ENCODE measurements around the gene ABHD5.

The ABHD5 gene

DNA sequence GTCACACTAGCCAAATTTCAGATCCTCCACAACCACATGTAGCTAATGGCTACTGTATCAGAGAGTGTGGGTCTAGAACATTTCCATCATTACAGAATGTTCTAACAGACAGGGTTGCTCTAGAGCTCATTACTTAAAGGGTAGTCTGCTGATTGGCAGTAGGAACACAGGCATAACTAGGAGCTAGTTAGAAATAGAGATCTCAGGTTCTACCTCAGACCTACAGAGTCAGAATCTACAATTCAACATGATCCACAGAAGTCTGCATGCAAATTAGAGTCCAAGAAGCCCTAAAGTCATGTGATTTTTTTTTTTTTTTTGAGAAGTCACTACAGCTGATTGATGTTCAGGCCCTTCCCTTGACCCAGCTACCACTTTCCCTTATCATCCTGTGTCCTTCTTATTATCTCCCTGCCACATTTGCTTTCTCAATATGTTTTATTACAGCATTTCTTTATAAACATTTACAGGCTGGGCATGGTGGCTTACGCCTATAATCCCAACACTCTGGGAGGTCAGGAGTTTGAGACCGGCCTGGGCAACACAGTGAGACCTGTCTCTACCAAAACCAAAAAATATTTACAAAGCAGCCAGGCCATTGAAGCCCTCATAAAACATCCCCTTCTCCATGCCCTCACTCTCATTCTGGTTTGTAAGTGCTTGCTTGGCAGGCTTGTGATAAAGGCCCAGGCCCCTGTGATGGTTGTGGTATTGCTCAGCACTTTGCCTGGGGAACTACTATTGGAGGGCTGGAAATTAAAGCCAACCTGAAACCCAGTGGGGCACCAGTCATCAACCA lies 3.8 kb upstream of the ABHD5 start:
- no peak for DNase-seq

DNA sequence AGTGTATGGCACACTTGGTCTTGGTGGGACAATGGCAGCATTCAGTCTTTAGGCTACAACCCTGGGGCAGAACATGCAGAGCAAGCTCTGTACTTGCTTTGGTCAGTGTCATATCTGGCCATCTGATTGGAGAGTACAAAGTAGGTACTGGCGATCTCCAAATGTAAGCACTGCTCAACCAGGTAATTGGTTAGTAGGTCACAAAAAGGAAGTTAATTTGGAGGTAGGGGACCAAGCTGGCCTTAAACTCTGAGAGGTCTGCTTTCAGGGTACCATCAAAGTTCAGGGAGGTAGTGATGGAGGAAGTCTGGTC lies 3.3 kb upstream of the ABHD5 start:
- DNase-seq = no peak

DNA sequence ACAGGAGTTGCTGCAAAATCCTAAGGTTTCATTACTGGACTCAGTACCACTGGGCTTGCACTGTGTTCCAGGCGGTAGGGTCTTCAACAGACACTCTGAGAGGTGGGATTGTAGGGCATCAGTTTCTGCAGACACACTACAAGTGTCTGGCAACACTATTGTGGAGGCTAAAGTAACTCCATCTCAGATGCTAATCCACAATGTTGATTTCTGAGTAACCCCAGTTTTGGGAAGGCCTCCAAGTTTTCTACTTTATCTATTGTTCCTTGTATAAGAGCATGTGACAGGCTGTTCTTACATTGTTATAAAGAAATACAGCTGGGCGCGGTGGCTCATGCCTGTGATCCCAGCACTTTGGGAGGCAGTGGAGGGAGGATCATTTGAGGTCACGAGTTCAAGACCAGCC lies 2.5 kb upstream of the ABHD5 start:
- no peak for DNase-seq

DNA sequence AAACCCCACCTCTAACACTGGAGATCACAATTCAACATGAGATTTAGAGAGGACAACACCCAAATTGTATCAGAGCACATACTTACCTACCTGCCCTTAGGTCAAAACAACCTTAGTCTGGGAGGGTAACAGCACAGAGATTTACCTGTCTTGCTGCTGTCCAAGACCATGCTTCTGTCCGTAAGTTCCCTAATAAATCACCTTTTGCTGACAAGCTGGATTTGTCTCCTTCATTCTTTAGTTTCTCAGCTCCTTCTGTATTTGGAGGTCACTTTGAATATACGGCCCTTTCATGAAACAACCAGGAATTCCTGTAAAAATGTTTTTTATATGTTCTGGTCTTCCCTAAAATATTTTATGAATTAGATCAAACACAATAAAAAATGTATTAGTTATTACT lies 1.6 kb upstream of the ABHD5 start:
- no peak for DNase-seq

DNA sequence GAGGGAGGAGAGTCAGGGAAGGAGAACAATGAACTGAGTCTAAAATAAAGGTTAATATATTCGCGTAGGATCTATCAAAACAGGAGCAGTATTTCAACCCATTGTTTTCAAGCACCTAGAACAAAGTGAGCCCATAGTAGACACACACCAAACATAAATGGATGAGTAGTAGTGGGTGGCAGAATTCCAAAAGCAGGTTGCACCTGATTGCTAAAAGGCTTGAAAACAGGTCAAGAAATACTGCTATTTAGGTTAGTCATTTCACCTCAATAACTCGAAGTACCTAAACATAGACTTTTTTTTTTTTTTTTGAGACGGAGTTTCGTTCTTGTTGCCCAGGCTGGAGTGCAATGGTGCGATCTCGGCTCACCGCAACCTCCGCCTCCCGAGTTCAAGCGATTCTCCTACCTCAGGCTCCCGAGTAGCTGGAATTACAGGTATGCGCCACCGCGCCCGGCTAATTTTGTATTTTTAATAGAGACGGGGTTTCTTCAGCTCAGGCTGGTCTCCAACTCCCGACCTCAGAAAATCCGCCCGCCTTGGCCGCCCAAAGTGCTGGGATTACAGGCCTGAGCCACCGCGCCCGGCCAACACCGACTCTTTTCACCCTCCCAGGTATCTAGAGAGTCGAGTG lies 855 bp upstream of the ABHD5 start:
- DNase-seq = peak; percentile 9

DNA sequence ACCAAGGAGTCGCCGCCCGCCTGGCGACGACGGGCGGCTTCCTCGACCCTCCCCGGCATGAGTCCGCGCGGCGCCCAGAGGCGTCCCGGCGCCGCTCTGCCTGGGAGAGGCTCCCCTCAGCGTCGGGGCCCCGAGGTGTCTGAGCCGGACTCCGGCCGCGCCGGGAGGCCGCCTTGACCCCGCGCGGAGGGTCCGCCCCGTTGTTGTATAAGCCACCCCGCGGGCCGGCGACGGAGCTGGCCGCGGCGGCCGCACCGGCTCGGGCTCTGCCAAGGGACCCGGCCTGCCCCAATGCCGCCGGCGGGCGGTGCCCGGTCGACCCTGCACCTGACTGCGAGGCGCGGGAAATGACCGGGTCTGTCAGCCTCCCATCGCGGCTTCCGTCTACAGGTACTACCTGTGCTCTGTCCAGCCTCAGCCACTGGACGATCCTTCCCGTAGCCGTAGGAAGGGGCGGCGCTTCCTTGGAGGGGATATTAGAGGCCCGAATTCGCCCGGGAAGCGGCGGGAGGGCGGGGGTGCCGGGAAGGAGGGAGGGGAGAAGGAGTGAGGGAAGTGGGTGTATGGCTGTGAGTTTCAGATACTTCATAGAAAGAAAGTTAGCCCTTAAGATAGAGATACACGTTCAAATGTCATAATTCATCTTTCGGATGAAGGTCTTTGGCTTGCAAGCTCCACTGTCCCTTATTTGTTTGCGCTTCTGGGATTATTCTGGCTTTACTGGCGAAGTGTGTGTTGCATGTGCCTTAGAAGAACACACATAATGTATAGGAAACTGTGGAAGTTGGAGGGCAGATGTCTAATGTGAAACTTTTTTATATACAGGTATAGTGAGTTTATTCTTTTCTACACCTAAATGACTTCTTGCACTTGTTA lies 620 bp downstream of the ABHD5 start:
- peak; percentile 63 for DNase-seq

DNA sequence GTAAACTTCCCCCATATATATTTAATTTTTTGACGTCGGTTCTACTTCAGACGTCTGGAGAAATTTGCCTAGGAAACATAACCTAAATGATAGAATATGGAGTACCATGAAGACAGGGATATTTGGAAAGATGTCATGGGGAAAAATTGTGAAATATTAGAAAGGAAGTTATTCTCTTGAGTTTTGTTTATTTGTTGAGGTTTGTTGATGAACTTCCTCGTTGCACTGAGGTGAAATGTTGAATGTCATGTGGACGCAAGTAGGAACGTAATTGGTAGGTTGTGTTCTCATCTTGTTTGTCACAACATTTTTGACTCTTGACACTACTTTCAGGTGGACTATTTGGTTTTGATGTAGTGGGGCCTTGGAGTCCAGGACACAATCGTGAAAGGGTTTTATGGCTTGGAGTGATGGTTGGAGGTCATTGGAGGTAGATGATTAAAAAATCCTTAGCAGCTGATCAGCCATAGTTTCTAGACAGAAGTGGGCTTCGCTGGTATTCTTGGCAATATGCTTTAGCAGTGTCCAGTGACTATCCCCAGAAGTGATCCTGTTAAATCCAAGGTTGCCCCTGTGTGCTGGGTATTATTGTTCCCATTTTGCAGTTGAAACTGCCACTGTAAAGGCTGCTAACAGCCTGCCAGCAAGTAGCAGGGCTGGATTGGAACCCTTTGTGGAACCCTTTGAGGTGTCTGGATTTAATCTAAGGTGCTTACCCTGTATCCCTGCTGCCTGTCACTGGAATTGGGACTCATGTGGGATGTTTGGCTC lies 1.5 kb downstream of the ABHD5 start:
- DNase-seq = no peak

DNA sequence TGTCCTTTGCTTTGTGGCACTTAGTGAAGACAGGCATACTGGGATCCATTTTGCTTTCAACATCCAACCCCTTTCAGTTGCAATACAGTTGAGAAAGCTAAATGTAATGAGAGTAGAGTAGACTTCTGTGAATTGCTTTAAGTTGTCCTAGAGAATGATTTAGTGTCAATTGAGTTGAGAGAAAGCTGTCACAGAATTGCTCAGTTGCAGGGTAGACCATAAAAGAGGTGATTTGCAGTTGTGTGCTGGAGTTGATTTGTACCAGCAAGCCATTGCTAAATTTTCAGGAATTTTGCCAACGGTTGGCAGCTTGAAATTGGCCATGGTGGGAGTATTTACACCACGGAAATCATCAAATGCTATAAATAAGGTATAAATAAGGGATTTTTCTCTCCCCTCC lies 2.2 kb downstream of the ABHD5 start:
- no peak for DNase-seq

DNA sequence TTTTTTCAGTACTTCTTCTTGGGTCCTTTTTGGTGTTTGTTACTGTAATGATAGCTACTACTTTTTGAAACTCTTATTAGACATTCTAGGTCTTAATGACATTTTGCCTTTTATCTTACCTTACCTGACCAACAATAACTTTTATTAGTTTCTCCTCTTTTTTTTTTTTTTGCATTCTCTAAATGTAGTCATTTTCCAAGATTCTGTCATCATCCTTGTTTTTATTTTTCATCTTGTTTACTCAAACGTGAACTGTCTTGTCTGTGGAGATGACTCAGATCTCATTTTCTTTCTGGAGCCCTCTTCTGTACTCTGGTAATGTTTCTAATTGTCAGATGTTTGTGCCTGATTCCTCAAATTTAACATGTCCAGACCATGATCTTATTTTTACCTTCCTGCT lies 2.9 kb downstream of the ABHD5 start:
- no peak for DNase-seq

DNA sequence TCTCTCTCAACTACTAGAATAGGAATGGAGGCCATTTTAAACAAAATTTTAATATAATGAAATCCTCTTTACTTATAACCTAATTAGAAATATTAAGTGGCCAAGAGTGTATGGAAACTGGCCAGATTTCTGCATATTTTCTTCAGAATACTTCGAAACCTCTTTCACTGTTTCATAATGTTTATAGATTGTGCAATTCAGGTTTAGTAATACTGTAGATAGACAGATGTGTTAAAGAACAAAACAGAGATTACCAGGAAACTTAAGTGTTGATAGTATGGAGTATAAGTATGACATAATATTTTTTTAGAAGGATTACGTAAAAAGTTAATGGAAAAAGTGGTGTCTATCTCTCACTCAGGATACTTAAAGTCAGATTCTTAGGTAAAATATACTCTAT lies 4.7 kb downstream of the ABHD5 start:
- DNase-seq = no peak

DNA sequence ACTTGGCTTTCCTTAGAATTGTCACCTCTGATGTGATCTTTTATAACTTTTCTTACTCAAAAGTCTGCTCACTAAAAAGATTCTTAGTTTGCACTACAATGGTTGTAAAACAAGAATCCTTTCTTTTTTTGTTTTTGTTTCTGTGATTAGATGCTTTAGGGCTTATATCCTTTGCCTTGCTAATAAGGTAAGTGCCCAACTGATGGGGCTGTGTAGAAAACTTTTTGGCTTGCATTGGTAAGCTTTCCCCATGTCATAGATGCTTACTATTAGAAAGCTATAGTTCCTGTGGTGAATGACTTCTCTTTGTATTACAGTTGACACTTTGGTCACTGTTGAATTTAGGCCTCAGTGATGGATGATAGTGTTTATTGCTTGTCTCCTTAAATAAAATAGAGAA lies 5.1 kb downstream of the ABHD5 start:
- DNase-seq = no peak

DNA sequence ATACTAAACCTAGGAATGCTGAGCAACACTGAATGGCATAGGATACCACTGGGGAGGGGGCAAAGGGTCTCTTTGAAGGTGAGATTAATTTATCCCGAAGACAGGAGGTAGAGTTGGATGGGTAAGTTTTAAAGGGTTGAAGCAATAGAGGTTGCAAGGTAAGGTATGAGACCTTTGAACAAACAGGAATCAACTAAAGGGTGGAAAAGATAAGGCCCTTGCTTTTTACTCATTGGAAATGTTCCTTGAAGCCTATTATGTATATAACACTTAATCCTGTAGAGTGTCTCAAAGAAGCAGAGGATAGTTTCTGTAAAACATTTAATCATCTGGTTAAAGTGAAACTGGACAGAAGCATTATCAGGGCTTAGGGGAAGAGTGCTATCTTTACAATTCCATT lies 5.7 kb downstream of the ABHD5 start:
- DNase-seq = no peak

DNA sequence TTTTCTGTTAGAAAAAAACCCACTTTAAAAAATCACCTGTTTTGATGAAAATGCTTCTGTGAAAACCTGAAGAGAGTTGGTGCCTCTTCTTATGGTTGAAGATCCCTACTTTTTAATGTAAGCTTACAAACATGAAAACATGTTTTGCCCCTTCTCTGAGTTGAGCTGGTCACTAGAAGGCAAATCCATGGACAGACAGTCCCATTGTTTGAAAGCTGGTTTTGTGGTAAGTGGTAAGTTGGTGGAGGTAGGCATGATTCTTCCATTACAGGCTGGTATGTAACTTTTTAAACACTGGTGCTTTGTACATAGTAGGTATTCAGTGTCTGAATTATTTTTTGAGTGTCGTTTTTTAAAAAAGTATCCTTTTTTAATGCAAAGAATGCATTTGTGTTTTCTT lies 6.1 kb downstream of the ABHD5 start:
- no peak for DNase-seq

DNA sequence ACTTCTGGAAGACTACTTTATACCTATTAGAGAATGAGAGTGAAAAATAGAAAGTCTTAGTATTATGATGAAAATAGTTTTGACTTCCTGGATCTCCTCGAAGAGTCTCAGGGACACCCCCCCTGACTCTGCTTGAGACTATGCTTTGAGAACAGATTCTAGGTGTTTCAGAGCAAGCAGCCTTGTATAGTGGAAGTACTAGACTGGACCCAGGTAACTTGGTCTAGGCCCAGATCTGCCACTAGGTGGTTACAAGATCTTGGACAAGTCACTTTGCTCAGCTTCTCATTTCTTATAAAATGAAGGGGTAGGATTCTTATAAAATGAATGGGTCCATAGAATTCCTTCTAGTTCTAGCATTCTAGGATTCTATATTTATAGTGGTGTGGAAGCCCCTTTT lies 9.1 kb downstream of the ABHD5 start:
- peak; percentile 24 for DNase-seq

DNA sequence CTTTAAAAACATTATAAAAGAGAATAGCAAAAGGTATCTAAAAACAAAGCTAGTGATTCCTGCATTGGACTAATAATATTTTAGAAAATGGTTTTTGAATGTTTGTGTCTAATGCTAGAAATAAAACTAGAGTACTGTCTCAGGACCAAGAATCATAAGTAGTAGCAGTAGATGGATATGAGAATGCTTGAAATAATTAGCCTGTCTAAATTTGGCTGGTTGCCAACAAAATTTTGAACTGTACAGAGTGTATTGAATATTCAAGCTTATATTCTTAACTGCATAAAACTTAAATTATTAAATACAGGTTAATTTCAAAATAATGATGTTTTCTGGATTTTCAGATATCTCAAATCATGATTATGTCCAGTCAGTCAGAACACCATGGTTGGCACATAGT lies 14.0 kb downstream of the ABHD5 start:
- no peak for DNase-seq

DNA sequence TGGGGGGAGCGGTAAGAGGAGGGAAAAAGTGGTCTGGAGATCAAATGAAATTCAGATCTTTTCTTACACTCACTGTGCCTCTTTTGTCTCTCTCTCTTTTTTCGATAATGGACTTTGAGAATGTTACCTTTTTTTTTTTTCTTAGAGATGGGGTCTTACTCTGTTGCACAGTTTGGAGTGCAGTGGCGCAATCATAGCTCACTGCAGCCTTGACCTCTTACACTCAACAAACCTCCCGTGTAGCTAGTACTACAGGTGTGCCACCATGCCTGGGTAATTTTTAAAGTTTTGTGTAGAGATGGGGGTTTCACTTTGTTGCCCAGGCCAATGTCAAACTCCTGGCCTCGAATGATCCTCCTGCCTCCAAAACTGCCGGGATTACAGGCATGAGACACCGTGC lies 15.6 kb downstream of the ABHD5 start:
- DNase-seq = no peak

DNA sequence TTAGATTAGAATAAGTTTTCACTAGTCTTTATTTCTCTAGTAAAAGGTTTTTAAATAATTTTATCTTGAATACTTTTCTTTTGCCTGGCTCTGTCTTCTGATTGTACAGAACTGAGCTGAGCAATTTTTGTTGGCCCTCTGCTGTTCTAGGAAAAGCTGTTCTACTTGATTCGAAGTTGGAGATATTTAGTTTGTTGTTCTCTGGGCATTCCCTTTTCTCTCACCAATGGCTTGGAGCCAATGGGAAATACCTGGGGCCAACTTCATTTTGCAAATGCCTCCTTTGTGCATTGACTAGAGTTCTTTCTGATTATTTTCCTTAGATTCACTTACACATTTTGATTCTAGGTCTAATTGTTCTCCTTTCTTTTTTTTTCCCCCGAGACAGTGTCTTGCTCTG lies 16.5 kb downstream of the ABHD5 start:
- DNase-seq = no peak

DNA sequence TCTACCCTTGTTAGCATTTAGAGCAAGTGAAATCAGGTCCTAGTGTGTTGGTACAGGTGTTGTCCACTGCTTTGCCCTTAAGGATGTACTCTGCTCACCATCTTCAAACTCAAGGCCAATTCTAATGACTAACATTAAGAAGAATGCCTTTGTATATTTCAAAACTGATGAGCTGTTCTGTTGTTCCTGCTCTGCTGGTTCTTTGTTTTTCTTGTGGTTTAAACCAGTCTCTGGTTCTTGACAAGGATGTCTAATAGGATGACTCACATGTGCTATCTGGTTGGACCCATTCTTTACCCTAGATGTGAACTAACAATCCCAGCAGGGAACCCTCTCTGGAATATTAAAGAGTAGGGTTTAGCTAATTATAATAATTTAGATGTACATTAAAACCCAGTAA lies 17.3 kb downstream of the ABHD5 start:
- no peak for DNase-seq

DNA sequence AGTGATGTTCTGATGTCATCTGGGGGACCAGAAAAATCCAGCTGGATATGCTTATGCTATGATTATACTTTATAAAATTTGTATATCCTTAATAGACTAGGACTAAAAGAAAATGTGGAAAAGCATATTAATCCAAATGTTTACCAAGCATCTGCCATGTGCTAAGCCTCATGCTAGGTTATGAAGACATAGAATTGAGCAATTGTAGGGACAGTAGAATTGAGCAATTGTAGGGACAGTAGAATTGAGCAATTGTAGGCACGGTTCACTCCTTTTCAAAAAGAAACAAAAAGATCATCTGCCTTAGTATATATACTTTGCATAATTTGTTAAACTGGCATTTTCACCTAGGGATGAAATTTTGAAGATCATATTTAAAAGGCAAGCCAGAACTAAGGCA lies 18.3 kb downstream of the ABHD5 start:
- DNase-seq = no peak

DNA sequence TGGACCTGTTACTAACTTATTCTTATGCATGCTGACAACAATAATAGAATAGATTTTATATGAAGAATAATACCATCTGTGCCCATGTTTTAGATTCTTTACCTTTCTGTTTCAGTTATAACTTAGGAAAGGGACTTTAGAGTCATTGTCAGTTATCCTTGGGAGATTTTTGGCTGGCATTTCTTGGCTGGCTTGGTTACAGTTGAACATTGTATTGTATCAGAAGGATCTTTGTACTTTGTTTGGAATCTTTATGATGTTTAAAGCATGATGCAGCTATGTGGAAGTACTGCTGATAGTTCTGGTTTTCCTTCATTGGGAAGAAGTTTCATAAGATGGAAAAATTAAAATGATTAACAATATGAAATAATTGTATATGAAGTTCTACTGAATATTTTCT lies 19.9 kb downstream of the ABHD5 start:
- no peak for DNase-seq

DNA sequence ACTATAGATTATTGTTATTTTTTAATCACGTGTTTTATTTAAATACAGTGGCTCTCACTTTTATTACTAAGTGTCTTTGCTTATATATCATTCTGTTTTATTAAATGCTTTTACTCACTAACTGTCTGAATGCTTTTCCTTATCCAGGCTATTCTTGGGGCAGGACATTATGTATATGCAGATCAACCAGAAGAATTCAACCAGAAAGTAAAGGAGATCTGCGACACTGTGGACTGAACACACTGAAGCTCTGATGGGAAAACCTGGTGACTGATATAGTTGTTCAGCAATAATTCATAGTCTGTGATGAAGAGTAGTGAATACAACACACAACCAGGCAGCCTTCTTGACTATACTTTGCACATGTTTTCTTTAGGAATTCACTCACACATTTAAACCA lies 27.6 kb downstream of the ABHD5 start:
- DNase-seq = no peak

DNA sequence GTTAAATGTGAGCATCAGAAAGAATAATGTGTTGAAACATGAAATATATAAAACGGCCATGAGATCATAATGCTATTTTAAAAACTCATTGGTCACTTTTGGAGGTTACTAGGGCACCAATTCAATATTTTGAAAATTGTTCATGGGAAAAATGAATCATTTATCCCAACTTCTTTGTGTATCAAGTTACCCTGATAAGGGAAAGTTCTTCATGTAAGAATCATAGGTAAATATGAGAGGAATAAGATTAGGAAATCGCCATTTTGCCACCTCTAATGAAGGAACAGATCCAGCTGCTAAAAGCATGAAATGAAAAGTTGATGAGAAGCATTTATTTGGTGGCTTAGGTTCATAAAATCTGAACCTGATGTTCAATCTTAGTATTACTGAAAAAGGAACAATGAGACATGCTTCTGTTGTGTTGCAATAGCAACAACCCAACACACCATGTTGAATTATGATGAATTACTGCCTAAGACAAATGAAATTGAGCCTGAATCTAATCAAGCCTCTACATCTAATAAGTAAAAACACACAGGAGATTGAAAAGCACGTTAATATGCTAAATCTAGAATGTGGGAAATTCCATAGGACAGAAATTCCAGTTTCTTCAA lies 32.5 kb downstream of the ABHD5 start:
- no peak for DNase-seq

DNA sequence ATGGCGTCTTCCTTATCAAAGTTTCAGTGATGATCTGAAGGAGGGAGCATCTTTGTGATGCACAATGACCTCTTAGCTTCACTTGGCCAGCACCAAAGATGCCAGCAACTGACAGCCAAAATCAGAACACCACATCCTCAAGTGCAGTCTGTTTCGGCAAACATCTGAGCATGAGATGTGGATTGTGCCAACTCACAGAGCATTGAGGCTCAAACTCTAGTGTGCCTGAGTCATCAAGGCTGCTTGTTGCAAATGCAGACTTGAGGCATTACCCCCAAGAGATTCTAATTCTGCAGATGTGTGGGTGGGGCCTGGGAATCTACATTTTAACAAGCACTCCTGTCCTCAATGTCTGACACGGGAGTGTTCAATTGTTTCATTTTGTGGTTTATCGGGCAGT lies 35.8 kb downstream of the ABHD5 start:
- DNase-seq = no peak

All from RPMI8226 (cell line).